ENCODE data around the gene PRKD1.
A peak's percentile ranks its signal among the peaks of the same experiment; 100 is the strongest.
"Not testable (repeated sequence)": the region's sequence is repeated elsewhere in the genome, so short reads cannot be mapped to it uniquely, and the experiment has no call there.

The PRKD1 gene

GRCh38 chr14:29709490-29709889, 218.2 kb downstream of the PRKD1 start:
- H3K4me3 ChIP-seq (replicated peaks; ENCODE audit: low read depth, low read length) = no peak overlapping the region
- peak; percentile 24 for DNase-seq (ENCODE audit: low read depth)
- TF ChIP-seq CTCF (IDR thresholded peaks at IDR 0.05; ENCODE audit: low read length, missing control alignments) = no peak

- H3K4me3 ChIP-seq (replicated peaks; ENCODE audit: low read depth, low read length) = no peak overlapping the region
- DNase-seq (ENCODE audit: low read depth) = no peak
- no peak for TF ChIP-seq CTCF (IDR thresholded peaks at IDR 0.05; ENCODE audit: low read length, missing control alignments)
Observed at GRCh38 chr14:29706700-29707099, 220.9 kb downstream of the PRKD1 start.

DNA sequence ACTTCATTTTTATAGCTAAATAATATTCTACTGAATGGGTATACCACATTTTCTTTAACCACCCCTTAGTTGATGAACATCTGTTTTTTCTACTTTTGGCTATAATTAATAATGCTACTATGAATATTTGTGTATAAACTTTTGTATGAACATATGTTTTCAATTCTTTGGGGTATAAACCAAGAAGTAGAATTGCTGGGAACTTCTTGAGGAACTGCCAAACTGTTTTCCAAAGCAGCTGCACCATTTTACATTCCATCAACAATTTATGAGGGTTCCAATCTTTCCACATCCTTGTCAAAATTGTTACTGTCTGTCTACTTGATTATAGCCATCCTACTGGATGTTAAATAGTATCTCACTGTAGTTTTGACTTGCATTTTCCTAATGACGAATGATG, 221.8 kb downstream of the PRKD1 start:
- TF ChIP-seq CTCF (IDR thresholded peaks at IDR 0.05; ENCODE audit: low read length, missing control alignments) = no peak

DNA sequence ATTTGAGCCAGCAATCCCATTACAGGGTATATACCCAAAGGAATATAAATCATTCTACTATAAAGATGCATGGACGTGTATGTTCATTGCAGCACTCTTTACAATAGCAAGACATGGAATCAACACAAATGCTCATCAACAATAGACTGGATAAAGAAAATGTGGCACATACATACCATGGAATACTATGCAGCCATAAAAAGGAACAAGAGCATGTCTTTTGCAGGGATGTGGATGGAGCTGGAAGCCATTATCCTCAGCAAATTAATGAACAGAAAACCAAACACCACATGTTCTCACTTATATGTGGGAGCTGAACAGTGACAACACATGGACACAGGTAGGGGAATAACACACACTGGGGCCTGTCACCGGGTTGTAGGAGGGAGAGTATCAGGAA, 238.1 kb downstream of the PRKD1 start:
- DNase-seq (ENCODE audit: low read depth); H3K4me3 ChIP-seq (replicated peaks; ENCODE audit: low read depth, low read length): not testable (repeated sequence)

More for the DNA sequence above, 221.8 kb downstream of the PRKD1 start:
- DNase-seq (ENCODE audit: low read depth) = no peak
- H3K4me3 ChIP-seq (replicated peaks; ENCODE audit: low read depth, low read length) = no peak overlapping the region

DNA sequence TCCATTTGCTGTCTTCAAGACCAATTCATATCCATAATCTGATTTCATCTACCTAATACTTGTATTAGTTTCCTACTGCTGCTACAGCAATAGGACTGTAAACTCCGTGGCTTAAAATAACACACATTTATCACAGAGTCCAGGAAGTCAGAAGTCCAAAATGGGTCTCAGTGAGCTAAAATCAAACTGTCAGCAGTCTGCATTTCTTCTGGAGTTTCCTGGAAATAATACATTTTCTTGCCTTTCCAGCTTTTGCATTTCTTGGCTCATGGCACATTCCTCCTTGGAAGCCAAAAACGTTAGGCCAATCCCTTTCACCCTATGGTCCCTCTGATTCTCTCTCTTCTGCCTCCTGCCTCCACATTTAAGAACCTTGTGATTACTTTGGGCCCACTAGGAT, 239.8 kb downstream of the PRKD1 start:
- TF ChIP-seq CTCF (IDR thresholded peaks at IDR 0.05; ENCODE audit: low read length, missing control alignments) = no peak
- DNase-seq (ENCODE audit: low read depth) = peak; percentile 4
- H3K4me3 ChIP-seq (replicated peaks; ENCODE audit: low read depth, low read length) = no peak overlapping the region

- H3K4me3 ChIP-seq (replicated peaks; ENCODE audit: low read depth, low read length) = no peak overlapping the region
- no peak for TF ChIP-seq CTCF (IDR thresholded peaks at IDR 0.05; ENCODE audit: low read length, missing control alignments)
- peak; percentile 11 for DNase-seq (ENCODE audit: low read depth)
Observed at GRCh38 chr14:29687071-29687765, 240.4 kb downstream of the PRKD1 start.

- H3K4me3 ChIP-seq (replicated peaks; ENCODE audit: low read depth, low read length) = no peak overlapping the region
- no peak for DNase-seq (ENCODE audit: low read depth)
- TF ChIP-seq CTCF (IDR thresholded peaks at IDR 0.05; ENCODE audit: low read length, missing control alignments) = no peak
Observed at GRCh38 chr14:29684926-29685325, 242.7 kb downstream of the PRKD1 start.

All from fibroblast of pulmonary artery (primary cell).